BJ (cell line): ENCODE measurements around the gene DERA. TPM values are rescaled to one million over a fixed set of nuclear protein-coding genes. Genes with fewer than 3 reads are reported as not detected.

ENCODE experiments used
- CTCF ChIA-PET: fragments of 350-600 bp; formaldehyde crosslinking; extraction: SDS; loops from one replicate; lab custom pipeline; 2021; ENCODE audit warnings: antibody characterized with exemption, inconsistent platforms; lab: Yijun Ruan, JAX
- POLR2A ChIA-PET: fragments of 300-600 bp; sonication (Branson Sonifier 250); formaldehyde crosslinking; extraction: SDS; loops from one replicate; lab custom pipeline; 2021; ENCODE audit warnings: antibody characterized with exemption; lab: Charles Lee
- DNase-seq: peaks from one replicate; pipeline ENCODE4 v3.0.0-alpha.2; 2011; ENCODE audit warnings: low read depth
- H3K27me3 ChIP-seq: 2 replicates; pipeline ENCODE4 v1.6.0; 2011; ENCODE audit warnings: low read length; ENCODE audit not compliant: control insufficient read depth, insufficient read depth
- H3K36me3 ChIP-seq: 2 replicates; pipeline ENCODE4 v1.5.1; 2011; ENCODE audit warnings: low read length; ENCODE audit not compliant: control insufficient read depth, insufficient read depth
- H3K4me3 ChIP-seq: 2 replicates; pipeline ENCODE4 v1.5.1; 2011; ENCODE audit warnings: low read depth, mild to moderate bottlenecking, control low read depth, low read length
- polyA plus RNA-seq: library from polyadenylated mRNA; depleted of rRNA; stranded (reverse); fragments of >200 nt; gene quantifications from 2 replicates; pipeline ENCODE4 v1.2.3, GENCODE V29; 2011
- TF ChIP-seq, protein P1 (sequence below): IDR thresholded peaks from 2 replicates; pipeline ENCODE4 v1.5.1; 2011; ENCODE audit warnings: low read depth, mild to moderate bottlenecking, control low read depth, inconsistent platforms, low read length, moderate library complexity; ENCODE audit not compliant: insufficient read depth

The DERA gene
- polyA plus RNA-seq, 1 experiment: 22.6 TPM

DNA sequence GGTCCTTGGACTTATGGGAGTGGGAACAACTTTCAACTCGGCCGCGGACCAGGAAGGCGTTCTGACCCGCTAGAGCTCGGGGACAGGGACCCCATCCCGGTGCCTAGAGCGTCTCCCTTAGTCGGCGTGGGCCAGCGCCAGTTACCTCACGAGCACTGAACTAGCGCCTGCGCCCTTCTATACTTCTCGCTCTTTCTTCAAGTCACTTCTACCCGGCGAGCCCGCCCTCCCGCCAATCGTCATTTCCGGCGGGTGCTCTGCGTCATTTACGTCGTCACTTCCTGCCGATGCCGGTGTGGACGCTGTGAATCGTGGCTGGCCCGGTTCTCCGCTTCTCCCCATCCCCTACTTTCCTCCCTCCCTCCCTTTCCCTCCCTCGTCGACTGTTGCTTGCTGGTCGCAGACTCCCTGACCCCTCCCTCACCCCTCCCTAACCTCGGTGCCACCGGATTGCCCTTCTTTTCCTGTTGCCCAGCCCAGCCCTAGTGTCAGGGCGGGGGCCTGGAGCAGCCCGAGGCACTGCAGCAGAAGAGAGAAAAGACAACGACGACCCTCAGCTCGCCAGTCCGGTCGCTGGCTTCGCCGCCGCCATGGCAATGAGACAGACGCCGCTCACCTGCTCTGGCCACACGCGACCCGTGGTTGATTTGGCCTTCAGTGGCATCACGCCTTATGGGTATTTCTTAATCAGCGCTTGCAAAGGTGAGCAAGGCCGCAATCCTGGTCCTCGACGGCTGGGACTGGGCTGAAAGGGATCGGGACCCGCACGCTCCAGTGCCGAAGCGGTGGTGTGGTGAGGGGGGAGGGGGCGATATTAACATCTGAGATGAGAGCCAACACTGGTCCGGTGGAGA lies 28.8 kb upstream of the DERA start, which contains the start of gene STRAP:
Gene STRAP, plus strand, starts transcription at position 270 of the 854 bp plus-strand sequence. Its CDS starts 321 bp downstream, at position 591.
- H3K27me3 ChIP-seq: no peaks in the 10 kb centered on the region
- CTCF ChIA-PET: interaction anchor here (0.6 to 2.2 kb wide), 4 partner anchors 12 to 292 kb away, joined by 3 to 7 read pairs (median 4); no protein-coding TSS in a partner anchor
- POLR2A ChIA-PET: no interaction called here
- H3K4me3 ChIP-seq: peak within 1 kb of the TSS; percentile 95
- DNase-seq: peak; percentile 89
- no peaks in the 10 kb centered on the region for H3K36me3 ChIP-seq
- TF ChIP-seq, protein P1, sequence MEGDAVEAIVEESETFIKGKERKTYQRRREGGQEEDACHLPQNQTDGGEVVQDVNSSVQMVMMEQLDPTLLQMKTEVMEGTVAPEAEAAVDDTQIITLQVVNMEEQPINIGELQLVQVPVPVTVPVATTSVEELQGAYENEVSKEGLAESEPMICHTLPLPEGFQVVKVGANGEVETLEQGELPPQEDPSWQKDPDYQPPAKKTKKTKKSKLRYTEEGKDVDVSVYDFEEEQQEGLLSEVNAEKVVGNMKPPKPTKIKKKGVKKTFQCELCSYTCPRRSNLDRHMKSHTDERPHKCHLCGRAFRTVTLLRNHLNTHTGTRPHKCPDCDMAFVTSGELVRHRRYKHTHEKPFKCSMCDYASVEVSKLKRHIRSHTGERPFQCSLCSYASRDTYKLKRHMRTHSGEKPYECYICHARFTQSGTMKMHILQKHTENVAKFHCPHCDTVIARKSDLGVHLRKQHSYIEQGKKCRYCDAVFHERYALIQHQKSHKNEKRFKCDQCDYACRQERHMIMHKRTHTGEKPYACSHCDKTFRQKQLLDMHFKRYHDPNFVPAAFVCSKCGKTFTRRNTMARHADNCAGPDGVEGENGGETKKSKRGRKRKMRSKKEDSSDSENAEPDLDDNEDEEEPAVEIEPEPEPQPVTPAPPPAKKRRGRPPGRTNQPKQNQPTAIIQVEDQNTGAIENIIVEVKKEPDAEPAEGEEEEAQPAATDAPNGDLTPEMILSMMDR: no peak

DNA sequence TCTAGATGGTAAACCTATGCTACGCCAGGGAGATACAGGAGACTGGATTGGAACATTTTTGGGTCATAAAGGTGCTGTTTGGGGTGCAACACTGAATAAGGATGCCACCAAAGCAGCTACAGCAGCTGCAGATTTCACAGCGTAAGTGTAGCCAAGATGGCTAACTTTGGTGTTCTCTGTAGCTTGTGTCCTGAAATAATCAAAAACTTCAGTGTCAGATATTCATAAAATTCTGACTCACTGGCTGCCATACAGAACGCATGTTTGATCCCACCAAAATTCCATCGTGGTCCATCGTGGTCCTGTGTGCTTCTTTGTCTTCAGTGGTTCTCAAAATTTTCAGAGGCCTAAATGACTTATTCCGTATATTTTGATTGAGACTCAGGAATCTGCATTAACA lies 27.6 kb upstream of the DERA start:
- CTCF ChIA-PET: interaction anchor here (0.6 to 2.2 kb wide), 5 partner anchors 10 to 101 kb away, joined by 3 to 7 read pairs (median 4); no protein-coding TSS in a partner anchor
- POLR2A ChIA-PET: no interaction called here
- H3K36me3 ChIP-seq: no peaks in the 10 kb centered on the region
- TF ChIP-seq, protein P1: no peak
- no peak for DNase-seq
- H3K4me3 ChIP-seq: peak overlapping the region; percentile 95
- H3K27me3 ChIP-seq: no peaks in the 10 kb centered on the region

DNA sequence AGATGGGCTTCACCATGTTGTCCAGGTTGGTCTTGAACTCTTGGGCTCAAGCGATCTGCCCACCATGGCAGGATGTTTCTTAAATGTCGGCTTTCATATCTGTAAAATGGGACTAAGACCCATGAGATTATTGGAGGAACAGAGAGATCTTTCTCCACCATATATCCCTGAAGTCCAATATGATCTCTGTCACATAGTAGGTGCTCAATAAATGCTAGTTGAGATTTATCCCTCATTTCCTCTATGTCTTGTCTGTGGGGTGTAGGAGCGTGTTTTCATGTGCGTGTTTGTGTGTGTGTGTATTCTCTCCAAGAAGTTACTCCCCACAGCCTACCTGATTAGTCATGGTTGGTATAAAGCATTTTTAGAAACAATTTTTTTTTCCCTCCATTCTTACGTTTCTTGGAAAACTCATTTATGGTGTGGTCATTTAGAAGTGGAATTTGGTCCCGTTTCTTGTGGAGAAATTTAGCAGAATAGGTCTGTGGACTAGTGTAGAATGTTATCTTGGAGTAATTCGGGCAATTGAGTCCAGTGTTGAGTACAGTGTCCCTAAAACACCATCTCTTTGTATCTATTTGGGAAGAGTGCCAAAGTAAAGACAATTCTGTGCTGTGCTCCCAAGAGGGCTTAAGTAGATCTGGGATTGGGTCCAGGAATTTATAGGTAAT lies 24.6 kb upstream of the DERA start:
- Histone ChIP-seq H3K27me3 (no peaks in the 10 kb centered on the region), H3K4me3 (no peak overlapping the region), H3K36me3 (no peaks in the 10 kb centered on the region)
- TF ChIP-seq, protein P1: no peak
- ChIA-PET CTCF (interaction anchor here (1.6 to 1.9 kb wide), 3 partner anchors 13 to 302 kb away, joined by 3 to 4 read pairs (median 4); no protein-coding TSS in a partner anchor), POLR2A (no interaction called here)
- DNase-seq: no peak

DNA sequence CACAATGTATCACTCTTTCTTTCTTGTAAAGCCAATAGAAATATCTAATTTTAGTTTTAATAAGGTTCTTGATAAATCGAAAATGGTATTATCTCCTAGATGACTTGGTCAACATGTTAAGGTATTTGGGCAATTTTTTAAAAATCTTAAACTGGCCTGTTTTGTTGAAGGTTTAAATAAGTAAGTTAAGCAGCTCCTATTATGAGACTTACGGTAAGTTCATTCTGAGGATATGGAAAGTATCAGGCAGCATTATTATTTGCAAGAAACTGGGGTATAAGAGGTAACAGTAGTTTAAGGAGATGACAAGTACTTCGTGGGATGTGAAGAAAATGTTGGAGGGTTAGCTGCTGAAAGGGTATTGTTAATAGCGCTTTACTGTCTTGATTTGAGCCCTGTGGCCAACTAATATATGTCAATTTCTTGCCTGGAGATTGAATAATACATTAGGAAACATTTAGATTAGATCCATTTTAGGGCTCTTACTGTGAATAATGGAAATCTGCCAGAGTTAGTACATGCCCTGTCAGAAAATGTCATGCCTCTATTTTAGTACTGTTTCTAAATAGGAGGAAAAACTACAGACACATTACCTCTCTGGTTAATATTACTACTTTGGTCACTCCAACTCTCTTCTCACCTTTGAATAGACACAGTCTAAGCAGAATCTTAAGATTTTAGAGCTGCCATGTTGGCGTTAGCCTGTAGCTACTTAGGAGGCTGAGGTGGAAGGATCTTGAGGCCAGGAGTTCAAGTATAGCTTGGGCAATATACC lies 23.9 kb upstream of the DERA start:
- H3K27me3 ChIP-seq: no peaks in the 10 kb centered on the region
- TF ChIP-seq, protein P1: no peak
- CTCF ChIA-PET: interaction anchor here (1.6 to 1.9 kb wide), 2 partner anchors 14 to 303 kb away, joined by 4 read pairs; no protein-coding TSS in a partner anchor
- DNase-seq: no peak
- H3K4me3 ChIP-seq: no peak overlapping the region
- POLR2A ChIA-PET: no interaction called here
- no peaks in the 10 kb centered on the region for H3K36me3 ChIP-seq
